HG02759 (cell line): ENCODE measurements around the gene NOP9.

Source experiments
- ATAC-seq: cut with Tn5 transposase; IDR thresholded peaks from one replicate; pipeline ENCODE4 v1.9.1; 2021; ENCODE audit warnings: mild to moderate bottlenecking, moderate library complexity; ENCODE audit not compliant: unreplicated experiment

Gene NOP9

GRCh38 chr14:24262821-24263733, 36.6 kb upstream of the NOP9 start, which contains the start of gene TGM1:
Gene TGM1, minus strand, starts transcription at chr14:24263177. Its CDS starts 825 bp downstream, at chr14:24262352.
- no peak for ATAC-seq

- no peak for ATAC-seq
These were observed 35.8 kb upstream of the NOP9 start for GRCh38 chr14:24263848-24264247.

- ATAC-seq, result no peak
These were observed 35.4 kb upstream of the NOP9 start for GRCh38 chr14:24264298-24264697.

GRCh38 chr14:24266344-24267244, 33.1 kb upstream of the NOP9 start:
- ATAC-seq, result no peak

- ATAC-seq, result no peak
These were observed 32.1 kb upstream of the NOP9 start for GRCh38 chr14:24267516-24267915.

GRCh38 chr14:24268225-24268624, 31.4 kb upstream of the NOP9 start:
- ATAC-seq, result no peak

- ATAC-seq, result no peak
These were observed 30.3 kb upstream of the NOP9 start for GRCh38 chr14:24269368-24269767.

- ATAC-seq, result no peak
These were observed 29.6 kb upstream of the NOP9 start for GRCh38 chr14:24269910-24270536.

- no peak for ATAC-seq
These were observed 29.0 kb upstream of the NOP9 start for GRCh38 chr14:24270537-24271133.

GRCh38 chr14:24271134-24271833, 28.4 kb upstream of the NOP9 start, which contains the start of gene RABGGTA:
Gene RABGGTA, minus strand, starts transcription at chr14:24271597. Its CDS starts 482 bp downstream, at chr14:24271115.
- ATAC-seq, result peak; percentile 90

- ATAC-seq, result no peak
These were observed 27.8 kb upstream of the NOP9 start for GRCh38 chr14:24271834-24272263.

- ATAC-seq, result no peak
These were observed 27.2 kb upstream of the NOP9 start for GRCh38 chr14:24272467-24272866.

GRCh38 chr14:24273422-24273998, 26.1 kb upstream of the NOP9 start:
- ATAC-seq, result no peak

GRCh38 chr14:24274101-24274543, 25.5 kb upstream of the NOP9 start:
- peak; percentile 34 for ATAC-seq

- ATAC-seq, result no peak
These were observed 22.6 kb upstream of the NOP9 start for GRCh38 chr14:24277071-24277470.

- no peak for ATAC-seq
These were observed 21.9 kb upstream of the NOP9 start for GRCh38 chr14:24277606-24278321.

GRCh38 chr14:24278424-24278823, 21.2 kb upstream of the NOP9 start:
- ATAC-seq, result no peak

- ATAC-seq, result peak; percentile 82
These were observed 20.1 kb upstream of the NOP9 start for GRCh38 chr14:24279301-24280186.
